Panc1 (cell line): Measurements from ENCODE around the gene KLF5. TPM values are rescaled to one million over a fixed set of nuclear protein-coding genes. Genes with fewer than 3 reads are reported as not detected.

Experiments used
- ATAC-seq: fragments of 200-7000 bp; cut with Tn5 transposase; 2 replicates; pipeline ENCODE4 v1.9.1; 2020; ENCODE audit warnings: mild to moderate bottlenecking, moderate library complexity
- BruUV-seq: library from RNA; stranded (reverse); fragments of 400-500 nt; replicated peaks from 2 replicates; lab custom pipeline; 2021; lab: Mats Ljungman, UMichigan
- CTCF ChIA-PET: fragments of 300-600 bp; sonication (Branson Sonifier 250); formaldehyde crosslinking; loops from one replicate; lab custom pipeline; 2022; ENCODE audit warnings: antibody characterized with exemption; lab: Charles Lee
- POLR2A ChIA-PET: fragments of 300-600 bp; sonication (Branson Sonifier 250); formaldehyde crosslinking; loops from one replicate; lab custom pipeline; 2022; ENCODE audit warnings: antibody characterized with exemption; lab: Charles Lee
- DNase-seq: peaks from one replicate; pipeline ENCODE4 v3.0.0-alpha.2; 2010; ENCODE audit warnings: low read depth, low spot score
- H3K27ac ChIP-seq: 2 replicates; pipeline ENCODE4 v1.5.1; 2011; ENCODE audit warnings: mild to moderate bottlenecking, low read length, inconsistent platforms
- H3K27me3 ChIP-seq: fragments of 200-500 bp; sonication (Bioruptor generic); 2 replicates; pipeline ENCODE4 v1.6.0; 2014; ENCODE audit warnings: low read length, inconsistent platforms; ENCODE audit not compliant: control insufficient read depth, insufficient read depth
- H3K36me3 ChIP-seq: fragments of 200-500 bp; sonication (Bioruptor generic); 2 replicates; pipeline ENCODE4 v1.5.1; 2014; ENCODE audit warnings: inconsistent platforms, mild to moderate bottlenecking, low read length, moderate library complexity; ENCODE audit not compliant: control insufficient read depth, insufficient read depth
- H3K4me1 ChIP-seq: 2 replicates; pipeline ENCODE4 v1.5.1; 2011; ENCODE audit warnings: inconsistent platforms, mild to moderate bottlenecking, low read length, moderate library complexity; ENCODE audit not compliant: control insufficient read depth, insufficient read depth
- H3K4me3 ChIP-seq, 2 experiments: 2 replicates each; pipeline ENCODE4 v1.5.1; 2011 to 2012; ENCODE audit warnings: low read depth in 2 of 2, low read length in 2 of 2, mild to moderate bottlenecking in 2 of 2, inconsistent platforms in 1 of 2, moderate library complexity in 1 of 2
- H3K9me3 ChIP-seq: fragments of 200-500 bp; sonication (Bioruptor generic); 2 replicates; pipeline ENCODE4 v1.5.1; 2014; ENCODE audit warnings: low read depth, mild to moderate bottlenecking, inconsistent platforms, low read length, moderate library complexity; ENCODE audit not compliant: control insufficient read depth, insufficient read depth
- CTCF ChIP-seq: fragments of 450-650 bp; IDR thresholded peaks from 2 replicates; pipeline ENCODE4 v1.5.1; 2017; ENCODE audit warnings: mild to moderate bottlenecking
- POLR2AphosphoS5 ChIP-seq: IDR thresholded peaks from 2 replicates; pipeline ENCODE4 v1.6.1; 2012; ENCODE audit warnings: mild to moderate bottlenecking, low read depth, low read length, moderate library complexity
- REST ChIP-seq, 2 experiments: IDR thresholded peaks; 2 replicates each; pipeline ENCODE4 v1.6.1; 2011 to 2012; ENCODE audit warnings: low read depth in 2 of 2, control low read depth in 1 of 2, low read length in 1 of 2, mild to moderate bottlenecking in 1 of 2, moderate library complexity in 1 of 2; ENCODE audit not compliant: insufficient read depth in 1 of 2
- SIN3A ChIP-seq: IDR thresholded peaks from 2 replicates; pipeline ENCODE4 v1.6.1; 2012; ENCODE audit warnings: low read depth, mild to moderate bottlenecking, low read length, moderate library complexity, borderline replicate concordance; ENCODE audit not compliant: insufficient read depth
- TCF7L2 ChIP-seq: IDR thresholded peaks from 2 replicates; pipeline ENCODE4 v1.6.1; 2011; ENCODE audit warnings: mild to moderate bottlenecking, low read depth, low read length, inconsistent platforms
- in situ Hi-C: cut with HindIII; loops from 2 replicates; pipeline ENCODE4 v1.10.0; 2016; ENCODE audit warnings: low sequenced_read_pairs, low pct_unique_long_range_greater_than_20kb
- intact Hi-C: fragments of 100-400 bp; cut with micrococcal nuclease; formaldehyde crosslinking; loops from one replicate; pipeline ENCODE4 v1.10.0; 2022; ENCODE audit not compliant: unreplicated experiment
- total RNA-seq: library from RNA; stranded (reverse); gene quantifications from one replicate; pipeline ENCODE4 v1.2.1, GENCODE V29; 2021; ENCODE audit not compliant: unreplicated experiment

The KLF5 gene
- total RNA-seq, 1 experiment from 2014 or later = 1.5 TPM

GRCh38 chr13:73072239-73072900 lies 13.6 kb downstream of the KLF5 start:
- CTCF ChIA-PET = no interaction called here
- Histone ChIP-seq H3K36me3 (no peaks in the 10 kb centered on the region), H3K27me3 (no peaks in the 10 kb centered on the region), H3K27ac (no peak overlapping the region), H3K4me1 (no peaks in the 10 kb centered on the region), H3K9me3 (no peaks in the 10 kb centered on the region), H3K4me3 (no peak overlapping the region)
- ATAC-seq (no peak), DNase-seq (no peak)
- in situ Hi-C loops = no loop called here
- BruUV-seq = no TSS peak
- POLR2A ChIA-PET = no interaction called here
- intact Hi-C loops = no loop called here
- no peak for TF ChIP-seq POLR2AphosphoS5
- no peak for TF ChIP-seq CTCF
- TF ChIP-seq TCF7L2 = no peak
- TF ChIP-seq REST (IDR thresholded peaks at IDR 0.05; ENCODE audit: insufficient read depth in 1 of 2, low read depth in 2 of 2, low read length in 1 of 2) = no peak
- TF ChIP-seq SIN3A = no peak

GRCh38 chr13:73073050-73073449 lies 14.2 kb downstream of the KLF5 start:
- H3K9me3 ChIP-seq = no peaks in the 10 kb centered on the region
- H3K27ac ChIP-seq = no peak overlapping the region
- ATAC-seq = no peak
- ChIA-PET CTCF (no interaction called here), POLR2A (no interaction called here)
- H3K4me1 ChIP-seq = no peaks in the 10 kb centered on the region
- BruUV-seq = no TSS peak
- no peak for DNase-seq
- TF ChIP-seq SIN3A (no peak), CTCF (no peak), TCF7L2 (no peak), REST (IDR thresholded peaks at IDR 0.05; ENCODE audit: insufficient read depth in 1 of 2, low read depth in 2 of 2, low read length in 1 of 2) (no peak), POLR2AphosphoS5 (no peak)
- H3K4me3 ChIP-seq = no peak overlapping the region
- H3K36me3 ChIP-seq = no peaks in the 10 kb centered on the region
- no peaks in the 10 kb centered on the region for H3K27me3 ChIP-seq
- in situ Hi-C loops = no loop called here
- intact Hi-C loops = no loop called here
